Fibroblast of the aortic adventitia (primary cell): ENCODE measurements around the gene CLEC3A. TPM values are rescaled to one million over a fixed set of nuclear protein-coding genes. Genes with fewer than 3 reads are reported as not detected.
"Not testable (repeated sequence)": the region's sequence is repeated elsewhere in the genome, so short reads cannot be mapped to it uniquely, and the experiment has no call there.

Source experiments
- DNase-seq: peaks from one replicate; pipeline ENCODE4 v3.0.0-alpha.2; 2010; ENCODE audit warnings: low read depth
- H3K4me3 ChIP-seq: 2 replicates; pipeline ENCODE4 v1.5.1; 2011; ENCODE audit warnings: low read depth, mild to moderate bottlenecking, control low read depth, low read length, moderate library complexity
- CTCF ChIP-seq: IDR thresholded peaks from 2 replicates; pipeline ENCODE4 v1.5.1; 2011; ENCODE audit warnings: mild to moderate bottlenecking, low read length, control low read depth, inconsistent platforms; ENCODE audit not compliant: insufficient read depth
- total RNA-seq: library from RNA; depleted of rRNA; stranded (reverse); fragments of >200 nt; gene quantifications from 2 replicates; pipeline ENCODE4 v1.2.3, GENCODE V29; 2012; ENCODE audit warnings: low replicate concordance

Gene CLEC3A
- total RNA-seq, 1 donor: not detected

- TF ChIP-seq CTCF: no peak
- H3K4me3 ChIP-seq: no peak overlapping the region
- no peak for DNase-seq
These were observed 34.5 kb upstream of the CLEC3A start for GRCh38 chr16:77987810-77988209.

GRCh38 chr16:77989846-77990245 lies 32.5 kb upstream of the CLEC3A start:
- H3K4me3 ChIP-seq: no peak overlapping the region
- no peak for TF ChIP-seq CTCF
- DNase-seq: peak; percentile 45

- no peak overlapping the region for H3K4me3 ChIP-seq
- no peak for DNase-seq
- no peak for TF ChIP-seq CTCF
These were observed 30.6 kb upstream of the CLEC3A start for GRCh38 chr16:77991701-77992100.

- not testable (repeated sequence) for DNase-seq, H3K4me3 ChIP-seq
These were observed 30.0 kb upstream of the CLEC3A start for GRCh38 chr16:77992381-77992780.

- no peak for TF ChIP-seq CTCF
- peak overlapping the region; percentile 31 for H3K4me3 ChIP-seq
These were observed 29.0 kb upstream of the CLEC3A start for GRCh38 chr16:77993111-77993985.

GRCh38 chr16:77995843-77996455 lies 26.4 kb upstream of the CLEC3A start:
- H3K4me3 ChIP-seq: no peak overlapping the region
- TF ChIP-seq CTCF: no peak
- no peak for DNase-seq

More at GRCh38 chr16:77993111-77993985, 29.0 kb upstream of the CLEC3A start:
- DNase-seq: peak; percentile 77

- DNase-seq: no peak
- TF ChIP-seq CTCF: no peak
- H3K4me3 ChIP-seq: no peak overlapping the region
These were observed 23.9 kb upstream of the CLEC3A start for GRCh38 chr16:77998350-77999023.
